Body of pancreas (tissue), 4 donors: ENCODE results near the gene FLOT1. TPM values are rescaled to one million over a fixed set of nuclear protein-coding genes. Genes with fewer than 3 reads are reported as not detected.

ENCODE experiments used
- ATAC-seq: fragments of 150-250 bp; one replicate; pipeline ENCODE4 v1.9.1; 2016
- DNase-seq, 4 donors: peaks; one replicate each; pipeline ENCODE4 v3.0.0-alpha.2; 2019
- H3K27ac ChIP-seq, 4 donors: fragments of 200-600 bp; sonication (generic); 1 replicate in 3 of 4; 2 replicates in 1 of 4; pipeline versions ENCODE4 v1.5.1 to v1.6.1; 2016 to 2019; ENCODE audit warnings: mild to moderate bottlenecking in 1 of 4, mixed read lengths in 1 of 4, moderate library complexity in 1 of 4
- H3K27me3 ChIP-seq, 2 donors: fragments of 200-600 bp; sonication (generic); one replicate each; pipeline ENCODE4 v1.6.0; 2016; ENCODE audit warnings: mild to moderate bottlenecking in 1 of 2
- H3K36me3 ChIP-seq, 2 donors: fragments of 200-600 bp; sonication (generic); replicated peaks in 1 of 2; 2 replicates each; pipeline ENCODE4 v1.5.1; 2016; ENCODE audit warnings: low read depth in 2 of 2; ENCODE audit not compliant: insufficient read depth in 1 of 2
- H3K4me1 ChIP-seq: fragments of 200-600 bp; sonication (generic); one replicate; pipeline ENCODE4 v1.6.0; 2016
- H3K4me3 ChIP-seq, 2 donors: fragments of 200-600 bp; sonication (generic); 1 replicate in 1 of 2; 2 replicates in 1 of 2; pipeline ENCODE4 v1.5.1; 2016 to 2019
- H3K9me3 ChIP-seq, 3 donors: fragments of 200-600 bp; sonication (generic); 1 replicate in 2 of 3; 2 replicates in 1 of 3; pipeline ENCODE4 v1.5.1; 2016
- CTCF ChIP-seq, 7 experiments: fragments of 450-650 bp in 4 of 7; fragments of 200-600 bp in 3 of 7; sonication (generic) in 3 of 7; IDR thresholded peaks; one replicate each; pipeline ENCODE4 v1.5.1; 2016 to 2019; ENCODE audit warnings: antibody characterized with exemption in 7 of 7
- POLR2A ChIP-seq, 3 donors: fragments of 450-650 bp; IDR thresholded peaks; one replicate each; pipeline ENCODE4 v1.6.1; 2016; ENCODE audit warnings: antibody characterized with exemption in 3 of 3, mild to moderate bottlenecking in 2 of 3
- WGBS, 2 donors: methylation state at CpG; one replicate each; pipeline ENCODE4 v1.1.5; 2017; 5-methylcytosine and 5-hydroxymethylcytosine counted together
- intact Hi-C: fragments of 100-400 bp; cut with DNase I; formaldehyde crosslinking; loops from one replicate; pipeline ENCODE4 v1.15.1; 2023
- total RNA-seq, 2 donors: library from RNA; depleted of rRNA; stranded (reverse); fragments of >200 nt; gene quantifications; one replicate each; pipeline ENCODE4 v1.1.0, GENCODE V29; 2016

Gene FLOT1
- total RNA-seq, 2 donors from 2014 or later = 70.0 to 82.4 TPM

- WGBS, 2 donors = 0% methylated on average over 23 to 53 of the region's 54 CpGs
- TF ChIP-seq POLR2A (IDR thresholded peaks at IDR 0.05) (peak; percentile 98 to 99 (median 99)), CTCF (IDR thresholded peaks at IDR 0.05) (peak; percentile 57 to 75 (median 66))
- peak within 1 kb of the TSS; percentile 22 to 63 for H3K4me3 ChIP-seq
- peak; percentile 53 for ATAC-seq
- H3K4me1 ChIP-seq = peaks cover 64% of the 10 kb centered on the region
- no peaks in the 10 kb centered on the region for H3K9me3 ChIP-seq
- no peaks in the 10 kb centered on the region for H3K27me3 ChIP-seq
- H3K36me3 ChIP-seq = peaks cover 4% of the 10 kb centered on the region in 2 donors
- peak; percentile 89 to 93 (median 92) for DNase-seq
- intact Hi-C loops = no loop called here
- H3K27ac ChIP-seq = peak within 1 kb of the TSS; percentile 89 to 96 (median 92)
Measured at GRCh38 chr6:30744054-30744805, 1.7 kb upstream of the FLOT1 start, which contains the start of gene IER3. TSS of gene IER3 (minus strand) at chr6:30744547. CDS start at chr6:30744518, 29 bp downstream.

- DNase-seq (peak in 1 of 4 donors; percentile 22), ATAC-seq (no peak)
- peaks cover 56% of the 10 kb centered on the region for H3K4me1 ChIP-seq
- intact Hi-C loops = no loop called here
- H3K27me3 ChIP-seq = no peaks in the 10 kb centered on the region
- H3K9me3 ChIP-seq = no peaks in the 10 kb centered on the region
- peak overlapping the region; percentile 22 to 63 for H3K4me3 ChIP-seq
- WGBS, 2 donors = 2% methylated on average over 15 to 54 of the region's 55 CpGs
- TF ChIP-seq POLR2A (IDR thresholded peaks at IDR 0.05) = peak in 1 of 3 donors; percentile 22
- TF ChIP-seq CTCF (IDR thresholded peaks at IDR 0.05) = no peak
- peaks cover 4% of the 10 kb centered on the region in 2 donors for H3K36me3 ChIP-seq
- H3K27ac ChIP-seq = peak overlapping the region; percentile 89 to 96 (median 92)
Measured at GRCh38 chr6:30743099-30744053, 889 bp upstream of the FLOT1 start.

GRCh38 chr6:30741789-30742315 is 635 bp downstream of the FLOT1 start:
- TF ChIP-seq CTCF (IDR thresholded peaks at IDR 0.05) = no peak
- TF ChIP-seq POLR2A (IDR thresholded peaks at IDR 0.05) = no peak
- peaks cover 4% of the 10 kb centered on the region in 2 donors for H3K36me3 ChIP-seq
- peak overlapping the region; percentile 68 to 96 (median 91) for H3K27ac ChIP-seq
- intact Hi-C loops = no loop called here
- WGBS, 2 donors = 10% methylated on average over 13 of the region's 13 CpGs
- H3K4me1 ChIP-seq = peaks cover 53% of the 10 kb centered on the region
- no peaks in the 10 kb centered on the region for H3K27me3 ChIP-seq
- ATAC-seq = no peak
- DNase-seq = no peak
- H3K9me3 ChIP-seq = no peaks in the 10 kb centered on the region
- peak overlapping the region; percentile 59 to 63 for H3K4me3 ChIP-seq

- no peak overlapping the region for H3K4me3 ChIP-seq
- H3K9me3 ChIP-seq = no peaks in the 10 kb centered on the region
- peaks cover 4% of the 10 kb centered on the region in 2 donors for H3K36me3 ChIP-seq
- 68 to 69% methylated on average over 8 of the region's 8 CpGs for WGBS, 2 donors
- no peaks in the 10 kb centered on the region for H3K27me3 ChIP-seq
- no peak for ATAC-seq
- no peak for DNase-seq
- H3K4me1 ChIP-seq = peaks cover 50% of the 10 kb centered on the region
- peak overlapping the region in 3 of 4 donors; percentile 89 to 96 (median 93) for H3K27ac ChIP-seq
- TF ChIP-seq CTCF (IDR thresholded peaks at IDR 0.05) = no peak
- TF ChIP-seq POLR2A (IDR thresholded peaks at IDR 0.05) = no peak
- intact Hi-C loops = no loop called here
Measured at GRCh38 chr6:30741063-30741779, 1.3 kb downstream of the FLOT1 start.
